Chondrocyte (in vitro differentiated cells): ENCODE measurements around the gene TRAPPC6A. TPM values are rescaled to one million over a fixed set of nuclear protein-coding genes. Genes with fewer than 3 reads are reported as not detected.
A peak's percentile ranks its signal among the peaks of the same experiment; 100 is the strongest.

Experiments
- DNase-seq: peaks from one replicate; pipeline ENCODE4 v3.0.0; 2021; ENCODE audit warnings: mixed read lengths, low spot score
- H3K27ac Mint-ChIP-seq: one replicate; pipeline ENCODE4 v1.8.0; 2021; ENCODE audit warnings: mild to moderate bottlenecking, moderate library complexity, mixed read lengths; ENCODE audit not compliant: unreplicated experiment
- H3K27me3 Mint-ChIP-seq: 2 replicates; pipeline ENCODE4 v1.8.0; 2021; ENCODE audit warnings: low read depth, mixed read lengths
- H3K36me3 Mint-ChIP-seq: 2 replicates; pipeline ENCODE4 v1.8.0; 2021; ENCODE audit warnings: low read depth, mixed read lengths
- H3K4me1 Mint-ChIP-seq: 2 replicates; pipeline ENCODE4 v1.8.0; 2021; ENCODE audit warnings: low read depth, mild to moderate bottlenecking, mixed read lengths
- H3K4me3 Mint-ChIP-seq: one replicate; pipeline ENCODE4 v1.8.0; 2021; ENCODE audit warnings: mild to moderate bottlenecking, moderate library complexity, mixed read lengths; ENCODE audit not compliant: unreplicated experiment
- H3K9me3 Mint-ChIP-seq: 2 replicates; pipeline ENCODE4 v1.8.0; 2021; ENCODE audit warnings: low read depth, mixed read lengths
- CTCF ChIP-seq: fragments of 200-600 bp; sonication (generic); IDR thresholded peaks from 2 replicates; pipeline ENCODE4 v1.5.0; 2021; ENCODE audit warnings: antibody characterized with exemption, mild to moderate bottlenecking, moderate library complexity
- long read RNA-seq: library from polyadenylated mRNA; stranded (forward); transcript quantifications from one replicate; pipeline ENCODE4 v2.0.0, GENCODE V29; 2021
- total RNA-seq: library from RNA; stranded (reverse); gene quantifications from 3 replicates; pipeline ENCODE4 v1.2.1, GENCODE V29; 2021

The TRAPPC6A gene
- total RNA-seq, result 12.7 to 15.9 TPM (median 13.7 TPM) in 3 replicates
- long read RNA-seq, partial matches to known transcripts, result 0 of 8 reads
- long read RNA-seq, other reads (novel, unspliced or antisense), result 1 of 8 reads

GRCh38 chr19:45177817-45178261, at the start of gene TRAPPC6A:
TSS of gene TRAPPC6A (minus strand) at chr19:45178237. CDS start at chr19:45178218, 19 bp downstream.
- no peak for TF ChIP-seq CTCF
- Mint-ChIP-seq H3K27me3 (no peaks in the 10 kb centered on the region), H3K4me1 (peaks cover 33% of the 10 kb centered on the region), H3K4me3 (peak within 1 kb of the TSS; percentile 92), H3K9me3 (no peaks in the 10 kb centered on the region), H3K36me3 (peaks cover 3% of the 10 kb centered on the region), H3K27ac (peak within 1 kb of the TSS; percentile 99)
- DNase-seq, result no peak

- H3K27ac Mint-ChIP-seq, result no peak overlapping the region
- no peaks in the 10 kb centered on the region for H3K36me3 Mint-ChIP-seq
- H3K4me3 Mint-ChIP-seq, result no peak overlapping the region
- DNase-seq, result no peak
- TF ChIP-seq CTCF, result no peak
- no peaks in the 10 kb centered on the region for H3K27me3 Mint-ChIP-seq
- H3K9me3 Mint-ChIP-seq, result no peaks in the 10 kb centered on the region
- no peaks in the 10 kb centered on the region for H3K4me1 Mint-ChIP-seq
Measured at GRCh38 chr19:45224645-45225044, 46.6 kb upstream of the TRAPPC6A start.

GRCh38 chr19:45223879-45224278, 45.8 kb upstream of the TRAPPC6A start:
- no peak for TF ChIP-seq CTCF
- no peaks in the 10 kb centered on the region for H3K27me3 Mint-ChIP-seq
- no peaks in the 10 kb centered on the region for H3K9me3 Mint-ChIP-seq
- H3K36me3 Mint-ChIP-seq, result no peaks in the 10 kb centered on the region
- no peak for DNase-seq
- peaks cover 4% of the 10 kb centered on the region for H3K4me1 Mint-ChIP-seq
- H3K27ac Mint-ChIP-seq, result no peak overlapping the region
- no peak overlapping the region for H3K4me3 Mint-ChIP-seq

GRCh38 chr19:45222724-45223123, 44.7 kb upstream of the TRAPPC6A start:
- no peak for DNase-seq
- TF ChIP-seq CTCF, result no peak
- Mint-ChIP-seq H3K36me3 (no peaks in the 10 kb centered on the region), H3K9me3 (no peaks in the 10 kb centered on the region), H3K27me3 (no peaks in the 10 kb centered on the region), H3K4me3 (no peak overlapping the region), H3K4me1 (peaks cover 9% of the 10 kb centered on the region), H3K27ac (no peak overlapping the region)

GRCh38 chr19:45218911-45219743, 41.1 kb upstream of the TRAPPC6A start:
- H3K36me3 Mint-ChIP-seq, result no peaks in the 10 kb centered on the region
- no peak for DNase-seq
- H3K27ac Mint-ChIP-seq, result no peak overlapping the region
- H3K4me1 Mint-ChIP-seq, result peaks cover 34% of the 10 kb centered on the region
- H3K4me3 Mint-ChIP-seq, result no peak overlapping the region
- H3K9me3 Mint-ChIP-seq, result no peaks in the 10 kb centered on the region
- no peak for TF ChIP-seq CTCF
- no peaks in the 10 kb centered on the region for H3K27me3 Mint-ChIP-seq
